Measurements from ENCODE around the gene MOSPD3.

- no peak for TF ChIP-seq POLR2AphosphoS5 (IDR thresholded peaks at IDR 0.05)
- TF ChIP-seq, protein P1, sequence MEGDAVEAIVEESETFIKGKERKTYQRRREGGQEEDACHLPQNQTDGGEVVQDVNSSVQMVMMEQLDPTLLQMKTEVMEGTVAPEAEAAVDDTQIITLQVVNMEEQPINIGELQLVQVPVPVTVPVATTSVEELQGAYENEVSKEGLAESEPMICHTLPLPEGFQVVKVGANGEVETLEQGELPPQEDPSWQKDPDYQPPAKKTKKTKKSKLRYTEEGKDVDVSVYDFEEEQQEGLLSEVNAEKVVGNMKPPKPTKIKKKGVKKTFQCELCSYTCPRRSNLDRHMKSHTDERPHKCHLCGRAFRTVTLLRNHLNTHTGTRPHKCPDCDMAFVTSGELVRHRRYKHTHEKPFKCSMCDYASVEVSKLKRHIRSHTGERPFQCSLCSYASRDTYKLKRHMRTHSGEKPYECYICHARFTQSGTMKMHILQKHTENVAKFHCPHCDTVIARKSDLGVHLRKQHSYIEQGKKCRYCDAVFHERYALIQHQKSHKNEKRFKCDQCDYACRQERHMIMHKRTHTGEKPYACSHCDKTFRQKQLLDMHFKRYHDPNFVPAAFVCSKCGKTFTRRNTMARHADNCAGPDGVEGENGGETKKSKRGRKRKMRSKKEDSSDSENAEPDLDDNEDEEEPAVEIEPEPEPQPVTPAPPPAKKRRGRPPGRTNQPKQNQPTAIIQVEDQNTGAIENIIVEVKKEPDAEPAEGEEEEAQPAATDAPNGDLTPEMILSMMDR (IDR thresholded peaks at IDR 0.05), result no peak
- TF ChIP-seq POLR2A (IDR thresholded peaks at IDR 0.05), result no peak
Observed at GRCh38 chr7:100577507-100577906, 34.8 kb upstream of the MOSPD3 start.
